DLD1 (cell line): ENCODE results near the gene BZW2.
"Not testable (repeated sequence)": the region's sequence is repeated elsewhere in the genome, so short reads cannot be mapped to it uniquely, and the experiment has no call there.

Experiments
- in situ Hi-C: cut with HindIII; loops from 2 replicates; pipeline ENCODE4 v1.10.0; 2017; ENCODE audit warnings: low sequenced_read_pairs

The BZW2 gene

GRCh38 chr7:16644636-16645592 is 1.1 kb upstream of the BZW2 start:
- in situ Hi-C loops, result no loop called here

- in situ Hi-C loops, result no loop called here
Observed at GRCh38 chr7:16646472-16647072, 591 bp downstream of the BZW2 start.

GRCh38 chr7:16647435-16647960 is 1.5 kb downstream of the BZW2 start:
- in situ Hi-C loops, result no loop called here

GRCh38 chr7:16648551-16648950 is 2.6 kb downstream of the BZW2 start:
- in situ Hi-C loops, result no loop called here

GRCh38 chr7:16649196-16649595 is 3.2 kb downstream of the BZW2 start:
- in situ Hi-C loops, result no loop called here

- in situ Hi-C loops, result no loop called here
Observed at GRCh38 chr7:16650266-16650665, 4.3 kb downstream of the BZW2 start.

- in situ Hi-C loops, result no loop called here
Observed at GRCh38 chr7:16651396-16652239, 5.6 kb downstream of the BZW2 start.

GRCh38 chr7:16652240-16652583 is 6.2 kb downstream of the BZW2 start:
- in situ Hi-C loops, result no loop called here

- in situ Hi-C loops, result no loop called here
Observed at GRCh38 chr7:16652888-16653287, 6.9 kb downstream of the BZW2 start.

GRCh38 chr7:16655394-16655793 is 9.4 kb downstream of the BZW2 start:
- in situ Hi-C loops, result no loop called here

- in situ Hi-C loops, result no loop called here
Observed at GRCh38 chr7:16656141-16656540, 10.2 kb downstream of the BZW2 start.

- in situ Hi-C loops, result no loop called here
Observed at GRCh38 chr7:16657656-16658279, 11.8 kb downstream of the BZW2 start.

- in situ Hi-C loops, result not testable (repeated sequence)
Observed at GRCh38 chr7:16659854-16660497, 14.0 kb downstream of the BZW2 start.

GRCh38 chr7:16660702-16661464 is 14.9 kb downstream of the BZW2 start:
- in situ Hi-C loops, result no loop called here

- in situ Hi-C loops, result no loop called here
Observed at GRCh38 chr7:16661924-16662323, 15.9 kb downstream of the BZW2 start.

- in situ Hi-C loops, result no loop called here
Observed at GRCh38 chr7:16667355-16667754, 21.4 kb downstream of the BZW2 start.

- in situ Hi-C loops, result no loop called here
Observed at GRCh38 chr7:16668049-16668858, 22.3 kb downstream of the BZW2 start.

GRCh38 chr7:16668978-16669377 is 23.0 kb downstream of the BZW2 start:
- in situ Hi-C loops, result no loop called here

GRCh38 chr7:16669581-16669980 is 23.6 kb downstream of the BZW2 start:
- in situ Hi-C loops, result no loop called here
